NB4 (cell line): ENCODE measurements around the gene UBN1.

ENCODE experiments used
- DNase-seq: peaks from one replicate; pipeline ENCODE4 v3.0.0; 2010; ENCODE audit warnings: low read depth
- H3K4me3 ChIP-seq: one replicate; pipeline ENCODE4 v1.5.1; 2011; ENCODE audit warnings: mild to moderate bottlenecking, low read depth, low read length, moderate library complexity
- MYC ChIP-seq: IDR thresholded peaks from 2 replicates; pipeline ENCODE4 v1.6.1; 2011; ENCODE audit warnings: low read depth, low read length
- POLR2A ChIP-seq: IDR thresholded peaks from 2 replicates; pipeline ENCODE4 v1.6.1; 2011; ENCODE audit warnings: mild to moderate bottlenecking; ENCODE audit not compliant: insufficient read length; ENCODE audit errors: extremely low read depth
- TF ChIP-seq, protein P1 (sequence below): IDR thresholded peaks from 2 replicates; pipeline ENCODE4 v1.6.1; 2011; ENCODE audit warnings: low read depth, low read length
- TF ChIP-seq, protein P2 (sequence below): IDR thresholded peaks from one replicate; pipeline ENCODE4 v1.5.1; 2012; ENCODE audit warnings: low read depth, low read length

Gene UBN1

DNA sequence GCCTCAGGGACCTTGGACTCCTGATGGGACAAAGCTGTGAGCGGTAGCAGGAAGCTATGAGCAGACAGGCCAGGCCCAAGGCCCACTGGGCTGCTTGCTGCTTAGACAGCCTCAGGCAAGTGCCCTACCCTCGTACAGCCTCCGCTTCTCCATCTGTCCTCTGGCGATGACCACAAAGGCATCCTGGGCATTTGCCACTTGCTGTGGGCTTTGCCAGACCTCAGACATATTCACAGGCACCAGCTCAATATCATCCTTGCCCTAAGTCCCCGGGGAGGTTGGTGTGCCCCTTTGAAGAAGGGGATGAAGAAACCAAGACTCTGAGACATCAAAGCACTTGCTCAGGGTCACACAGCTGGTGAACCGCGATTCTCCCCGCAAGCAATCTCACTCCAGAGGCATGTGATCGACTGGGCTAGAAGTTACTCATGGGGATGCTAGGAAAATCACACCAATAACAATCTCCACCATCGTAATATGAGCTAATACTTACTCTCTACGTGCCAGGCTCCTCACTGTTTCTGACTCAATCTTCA is 68.0 kb downstream of the UBN1 start:
- peak; percentile 31 for DNase-seq
- TF ChIP-seq, protein P1, sequence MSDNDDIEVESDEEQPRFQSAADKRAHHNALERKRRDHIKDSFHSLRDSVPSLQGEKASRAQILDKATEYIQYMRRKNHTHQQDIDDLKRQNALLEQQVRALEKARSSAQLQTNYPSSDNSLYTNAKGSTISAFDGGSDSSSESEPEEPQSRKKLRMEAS = no peak
- TF ChIP-seq, protein P2, sequence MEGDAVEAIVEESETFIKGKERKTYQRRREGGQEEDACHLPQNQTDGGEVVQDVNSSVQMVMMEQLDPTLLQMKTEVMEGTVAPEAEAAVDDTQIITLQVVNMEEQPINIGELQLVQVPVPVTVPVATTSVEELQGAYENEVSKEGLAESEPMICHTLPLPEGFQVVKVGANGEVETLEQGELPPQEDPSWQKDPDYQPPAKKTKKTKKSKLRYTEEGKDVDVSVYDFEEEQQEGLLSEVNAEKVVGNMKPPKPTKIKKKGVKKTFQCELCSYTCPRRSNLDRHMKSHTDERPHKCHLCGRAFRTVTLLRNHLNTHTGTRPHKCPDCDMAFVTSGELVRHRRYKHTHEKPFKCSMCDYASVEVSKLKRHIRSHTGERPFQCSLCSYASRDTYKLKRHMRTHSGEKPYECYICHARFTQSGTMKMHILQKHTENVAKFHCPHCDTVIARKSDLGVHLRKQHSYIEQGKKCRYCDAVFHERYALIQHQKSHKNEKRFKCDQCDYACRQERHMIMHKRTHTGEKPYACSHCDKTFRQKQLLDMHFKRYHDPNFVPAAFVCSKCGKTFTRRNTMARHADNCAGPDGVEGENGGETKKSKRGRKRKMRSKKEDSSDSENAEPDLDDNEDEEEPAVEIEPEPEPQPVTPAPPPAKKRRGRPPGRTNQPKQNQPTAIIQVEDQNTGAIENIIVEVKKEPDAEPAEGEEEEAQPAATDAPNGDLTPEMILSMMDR = no peak
- no peak for TF ChIP-seq POLR2A
- no peak for TF ChIP-seq MYC
- H3K4me3 ChIP-seq = no peak overlapping the region

DNA sequence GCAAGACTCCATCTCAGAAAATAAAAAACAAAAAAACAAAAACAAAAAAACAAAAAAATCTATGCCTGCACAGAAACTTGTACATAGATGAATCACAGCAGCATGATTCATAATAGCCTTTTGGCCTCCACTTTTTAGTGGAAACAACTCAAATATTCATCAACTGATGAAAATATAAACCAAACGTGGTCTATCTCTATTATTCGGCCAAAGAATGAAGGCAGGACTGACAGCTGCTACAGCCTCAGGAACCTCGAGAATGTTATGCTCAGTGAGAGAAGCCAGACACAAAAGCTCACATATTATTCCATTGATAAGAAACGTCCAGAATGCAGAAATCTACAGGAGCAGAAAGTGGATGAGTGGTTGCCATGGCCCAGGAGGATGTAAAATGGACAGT is 69.8 kb downstream of the UBN1 start:
- DNase-seq = no peak
- no peak overlapping the region for H3K4me3 ChIP-seq
- TF ChIP-seq MYC (no peak), POLR2A (no peak)
- TF ChIP-seq, protein P1 = no peak
- TF ChIP-seq, protein P2 = no peak

DNA sequence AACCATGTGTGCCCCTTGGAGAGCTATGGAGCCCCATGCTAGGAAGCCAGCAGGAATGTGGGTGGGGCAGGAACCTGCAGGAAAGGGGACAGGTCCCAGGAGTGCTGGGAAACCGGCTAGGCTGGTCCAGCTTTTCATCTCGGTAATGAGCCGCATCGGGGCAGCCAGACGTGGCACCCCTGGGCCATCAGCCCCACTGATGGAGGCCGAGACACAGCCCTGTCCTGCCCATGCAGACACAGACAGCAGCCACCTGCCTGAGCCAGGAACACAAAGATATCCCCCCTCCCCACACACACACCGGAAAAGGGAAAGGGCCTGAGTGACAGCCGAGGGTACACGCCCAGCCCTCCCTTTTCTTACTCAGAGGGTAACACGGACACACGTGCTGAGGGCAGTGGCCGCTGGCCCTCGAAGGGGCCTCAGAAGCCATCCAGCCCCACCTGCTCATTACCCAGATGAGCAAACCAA is 71.5 kb downstream of the UBN1 start:
- DNase-seq = no peak
- TF ChIP-seq POLR2A = no peak

DNA sequence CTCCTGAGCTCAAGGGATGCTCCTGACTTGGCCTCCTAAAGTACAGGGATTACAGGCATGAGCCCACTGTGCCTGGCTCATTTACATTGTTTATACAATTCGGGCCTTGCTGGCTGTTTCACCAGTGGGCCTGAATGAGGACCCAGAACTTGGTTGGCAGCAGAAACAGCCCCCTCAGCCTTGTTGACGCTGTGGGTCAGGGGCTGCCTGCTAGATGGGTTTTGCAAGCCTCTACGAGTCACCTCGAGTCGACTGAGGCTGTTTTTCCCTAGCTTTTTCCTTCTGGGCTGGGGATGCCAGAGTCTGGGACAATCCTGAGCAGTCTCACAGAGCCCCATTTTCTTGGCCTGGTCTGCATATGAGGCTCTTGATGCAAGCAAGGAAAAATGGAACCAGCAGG is 73.5 kb downstream of the UBN1 start:
- no peak for DNase-seq
- TF ChIP-seq POLR2A = no peak
- TF ChIP-seq, protein P1 = no peak
- TF ChIP-seq, protein P2 = no peak
- no peak for TF ChIP-seq MYC
- no peak overlapping the region for H3K4me3 ChIP-seq

More for the DNA sequence above, 71.5 kb downstream of the UBN1 start:
- no peak overlapping the region for H3K4me3 ChIP-seq

DNA sequence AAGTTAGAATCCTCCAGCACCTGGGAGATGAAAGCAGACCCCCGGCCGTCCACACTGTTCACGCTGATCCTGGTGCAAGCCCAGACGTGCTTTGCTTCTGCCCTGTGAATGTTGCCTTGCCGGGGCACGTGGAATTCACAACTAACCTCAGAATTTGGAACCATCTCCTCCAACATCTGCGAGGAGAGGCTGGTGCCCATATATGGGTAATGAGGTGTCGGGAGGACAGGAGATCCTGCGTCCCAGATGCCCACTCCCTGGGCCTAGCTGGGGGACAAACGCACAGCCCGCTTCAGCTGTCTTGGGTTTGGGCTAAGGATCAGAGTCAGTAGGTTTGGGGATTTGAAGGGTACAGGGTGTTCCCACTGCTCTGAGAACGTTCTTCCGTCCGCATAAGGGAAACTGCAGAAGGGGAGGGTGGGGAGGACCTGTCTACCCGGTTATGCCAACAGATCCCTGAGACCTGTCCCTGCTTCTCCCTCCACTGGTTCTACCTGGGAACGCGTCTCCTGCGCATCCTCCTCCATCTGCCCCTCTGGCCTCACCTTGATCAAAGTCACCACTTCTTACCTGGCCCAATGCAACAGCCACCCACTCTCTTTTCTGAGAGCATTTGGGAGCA is 75.6 kb downstream of the UBN1 start:
- DNase-seq = no peak
- TF ChIP-seq POLR2A (no peak), MYC (no peak)
- TF ChIP-seq, protein P1 = no peak
- TF ChIP-seq, protein P2 = no peak

DNA sequence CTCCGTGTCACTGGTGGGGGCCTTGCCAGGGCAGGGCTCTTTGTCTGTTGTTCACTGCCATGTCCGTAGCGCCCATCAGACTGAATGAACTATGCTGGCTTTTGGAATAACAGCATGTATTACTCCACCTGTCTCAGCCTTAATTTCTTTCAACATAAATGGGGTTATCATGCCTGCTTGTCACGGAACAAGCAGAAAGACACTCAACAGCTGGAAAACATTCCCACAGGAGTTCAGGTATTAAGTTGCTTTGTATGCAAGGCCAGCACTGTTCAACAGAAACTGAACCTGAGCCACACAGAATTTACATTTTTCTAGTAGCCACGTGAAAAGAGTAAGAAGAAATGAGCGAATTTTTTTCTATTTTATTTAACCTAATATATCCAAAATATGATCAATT is 76.6 kb downstream of the UBN1 start:
- DNase-seq = no peak
- TF ChIP-seq POLR2A (no peak), MYC (no peak)
- TF ChIP-seq, protein P2 = no peak
- TF ChIP-seq, protein P1 = no peak
- H3K4me3 ChIP-seq = no peak overlapping the region

More for the DNA sequence above, 75.6 kb downstream of the UBN1 start:
- H3K4me3 ChIP-seq = no peak overlapping the region
